KG1 (cell line): ENCODE results near the gene ZFAND3.

Experiments
- DNase-seq: peaks from one replicate; lab custom pipeline; 2025; lab: John Stamatoyannopoulos, UW

ZFAND3 gene

GRCh38 chr6:37894585-37894984, 75.1 kb downstream of the ZFAND3 start:
- DNase-seq, result no peak

GRCh38 chr6:37897321-37897720, 77.8 kb downstream of the ZFAND3 start:
- DNase-seq, result no peak

GRCh38 chr6:37897818-37898515, 78.4 kb downstream of the ZFAND3 start:
- DNase-seq, result no peak

GRCh38 chr6:37903351-37904340, 84.1 kb downstream of the ZFAND3 start:
- DNase-seq, result no peak

- DNase-seq, result no peak
Observed at GRCh38 chr6:37904590-37904989, 85.1 kb downstream of the ZFAND3 start.

- DNase-seq, result no peak
Observed at GRCh38 chr6:37906121-37906520, 86.6 kb downstream of the ZFAND3 start.

GRCh38 chr6:37910998-37911397, 91.5 kb downstream of the ZFAND3 start:
- DNase-seq, result no peak

GRCh38 chr6:37913210-37913609, 93.7 kb downstream of the ZFAND3 start:
- DNase-seq, result no peak

GRCh38 chr6:37915463-37915862, 95.9 kb downstream of the ZFAND3 start:
- no peak for DNase-seq

- no peak for DNase-seq
Observed at GRCh38 chr6:37916149-37916548, 96.6 kb downstream of the ZFAND3 start.

GRCh38 chr6:37916675-37917074, 97.1 kb downstream of the ZFAND3 start:
- DNase-seq, result no peak

GRCh38 chr6:37917566-37917965, 98.0 kb downstream of the ZFAND3 start:
- DNase-seq, result no peak

- no peak for DNase-seq
Observed at GRCh38 chr6:37919417-37920157, 100.1 kb downstream of the ZFAND3 start.

- DNase-seq, result no peak
Observed at GRCh38 chr6:37920667-37921066, 101.1 kb downstream of the ZFAND3 start.

GRCh38 chr6:37922563-37922962, 103.0 kb downstream of the ZFAND3 start:
- DNase-seq, result no peak

- no peak for DNase-seq
Observed at GRCh38 chr6:37923514-37923913, 104.0 kb downstream of the ZFAND3 start.

GRCh38 chr6:37926661-37927060, 107.1 kb downstream of the ZFAND3 start:
- no peak for DNase-seq

- DNase-seq, result no peak
Observed at GRCh38 chr6:37928217-37928616, 108.7 kb downstream of the ZFAND3 start.

- DNase-seq, result no peak
Observed at GRCh38 chr6:37930288-37930971, 110.9 kb downstream of the ZFAND3 start.

- no peak for DNase-seq
Observed at GRCh38 chr6:37931066-37931465, 111.5 kb downstream of the ZFAND3 start.

GRCh38 chr6:37934276-37934675, 114.7 kb downstream of the ZFAND3 start:
- no peak for DNase-seq

- no peak for DNase-seq
Observed at GRCh38 chr6:37936150-37936549, 116.6 kb downstream of the ZFAND3 start.
